GM21786 (cell line): ENCODE data around the gene C19orf25.
A peak's percentile ranks its signal among the peaks of the same experiment; 100 is the strongest.

Experiments
- ATAC-seq: cut with Tn5 transposase; IDR thresholded peaks from one replicate; pipeline ENCODE4 v1.9.1; 2021; ENCODE audit not compliant: unreplicated experiment

The C19orf25 gene

GRCh38 chr19:1496714-1497577, 17.9 kb upstream of the C19orf25 start:
- no peak for ATAC-seq

GRCh38 chr19:1495799-1496713, 17.0 kb upstream of the C19orf25 start:
- no peak for ATAC-seq

- no peak for ATAC-seq
Observed at GRCh38 chr19:1495051-1495798, 16.2 kb upstream of the C19orf25 start.

GRCh38 chr19:1494115-1494815, 15.2 kb upstream of the C19orf25 start:
- ATAC-seq = no peak

- ATAC-seq = no peak
Observed at GRCh38 chr19:1492474-1493006, 13.5 kb upstream of the C19orf25 start.

- ATAC-seq = no peak
Observed at GRCh38 chr19:1491849-1492170, 12.8 kb upstream of the C19orf25 start.

- ATAC-seq = no peak
Observed at GRCh38 chr19:1491114-1491848, 12.3 kb upstream of the C19orf25 start, which contains the start of gene REEP6. REEP6 (plus strand) TSS chr19:1491181; CDS start chr19:1491270, 89 bp downstream.

GRCh38 chr19:1490311-1491113, 11.5 kb upstream of the C19orf25 start, which contains the start of gene PCSK4:
PCSK4 (minus strand) TSS chr19:1490350; CDS start chr19:1490346, 4 bp downstream.
- ATAC-seq = peak; percentile 88

GRCh38 chr19:1489463-1490310, 10.7 kb upstream of the C19orf25 start:
- no peak for ATAC-seq

- no peak for ATAC-seq
Observed at GRCh38 chr19:1488282-1488601, 9.2 kb upstream of the C19orf25 start.

GRCh38 chr19:1487576-1488281, 8.7 kb upstream of the C19orf25 start:
- ATAC-seq = no peak

GRCh38 chr19:1486720-1487575, 7.9 kb upstream of the C19orf25 start:
- ATAC-seq = no peak

- ATAC-seq = no peak
Observed at GRCh38 chr19:1483979-1484428, 5.0 kb upstream of the C19orf25 start.

GRCh38 chr19:1483131-1483978, 4.3 kb upstream of the C19orf25 start:
- ATAC-seq = no peak

- no peak for ATAC-seq
Observed at GRCh38 chr19:1482361-1483130, 3.5 kb upstream of the C19orf25 start.
